ENCODE measurements around the gene HHAT. TPM values are rescaled to one million over a fixed set of nuclear protein-coding genes. Genes with fewer than 3 reads are reported as not detected.

HHAT gene
- total RNA-seq, 4 donors from 2014 or later, result 4.6 to 8.8 (median 6.7) TPM

DNA sequence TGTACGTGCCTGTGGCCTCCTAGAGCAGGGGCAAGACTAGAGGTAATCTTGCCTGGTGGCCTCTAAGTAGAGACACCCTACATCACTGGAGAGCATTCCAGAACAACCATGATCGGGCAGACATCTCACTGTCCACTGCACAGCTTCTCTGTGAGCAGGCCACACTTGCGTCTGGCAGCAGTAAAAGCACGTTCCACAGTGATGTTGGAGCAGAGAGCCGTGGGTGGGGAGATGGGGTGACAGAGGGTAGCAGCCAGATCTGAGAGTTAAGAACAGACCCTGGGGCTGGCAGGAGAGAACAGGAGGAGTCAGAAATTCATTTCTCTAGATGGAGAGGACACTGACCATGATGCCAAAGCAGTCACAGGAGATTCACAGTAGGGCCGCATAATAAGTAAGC, 293.0 kb downstream of the HHAT start:
- TF ChIP-seq POLR2A (IDR thresholded peaks at IDR 0.05), result no peak
- TF ChIP-seq, protein P1, sequence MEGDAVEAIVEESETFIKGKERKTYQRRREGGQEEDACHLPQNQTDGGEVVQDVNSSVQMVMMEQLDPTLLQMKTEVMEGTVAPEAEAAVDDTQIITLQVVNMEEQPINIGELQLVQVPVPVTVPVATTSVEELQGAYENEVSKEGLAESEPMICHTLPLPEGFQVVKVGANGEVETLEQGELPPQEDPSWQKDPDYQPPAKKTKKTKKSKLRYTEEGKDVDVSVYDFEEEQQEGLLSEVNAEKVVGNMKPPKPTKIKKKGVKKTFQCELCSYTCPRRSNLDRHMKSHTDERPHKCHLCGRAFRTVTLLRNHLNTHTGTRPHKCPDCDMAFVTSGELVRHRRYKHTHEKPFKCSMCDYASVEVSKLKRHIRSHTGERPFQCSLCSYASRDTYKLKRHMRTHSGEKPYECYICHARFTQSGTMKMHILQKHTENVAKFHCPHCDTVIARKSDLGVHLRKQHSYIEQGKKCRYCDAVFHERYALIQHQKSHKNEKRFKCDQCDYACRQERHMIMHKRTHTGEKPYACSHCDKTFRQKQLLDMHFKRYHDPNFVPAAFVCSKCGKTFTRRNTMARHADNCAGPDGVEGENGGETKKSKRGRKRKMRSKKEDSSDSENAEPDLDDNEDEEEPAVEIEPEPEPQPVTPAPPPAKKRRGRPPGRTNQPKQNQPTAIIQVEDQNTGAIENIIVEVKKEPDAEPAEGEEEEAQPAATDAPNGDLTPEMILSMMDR (IDR thresholded peaks at IDR 0.05), result no peak
- 79 to 84% methylated on average over 6 of the region's 6 CpGs for WGBS, 2 donors
- intact Hi-C loops (cut with DNase I; ENCODE audit: low total_unique reads), result no loop called here
- DNase-seq (ENCODE audit: low spot score in 2 of 2), result no peak
- no peak overlapping the region for H3K4me3 ChIP-seq (ENCODE audit: low read depth, poor library complexity, severe bottlenecking)

- intact Hi-C loops (cut with DNase I; ENCODE audit: low total_unique reads), result no loop called here
- DNase-seq (ENCODE audit: low spot score in 2 of 2), result no peak
- TF ChIP-seq, protein P1 (IDR thresholded peaks at IDR 0.05), result no peak
- TF ChIP-seq POLR2A (IDR thresholded peaks at IDR 0.05), result no peak
- no peak overlapping the region for H3K4me3 ChIP-seq (ENCODE audit: low read depth, poor library complexity, severe bottlenecking)
- 50 to 67% methylated on average over 1 of the region's 1 CpG for WGBS, 2 donors
These were observed 296.0 kb downstream of the HHAT start for GRCh38 chr1:210624722-210625121.

DNA sequence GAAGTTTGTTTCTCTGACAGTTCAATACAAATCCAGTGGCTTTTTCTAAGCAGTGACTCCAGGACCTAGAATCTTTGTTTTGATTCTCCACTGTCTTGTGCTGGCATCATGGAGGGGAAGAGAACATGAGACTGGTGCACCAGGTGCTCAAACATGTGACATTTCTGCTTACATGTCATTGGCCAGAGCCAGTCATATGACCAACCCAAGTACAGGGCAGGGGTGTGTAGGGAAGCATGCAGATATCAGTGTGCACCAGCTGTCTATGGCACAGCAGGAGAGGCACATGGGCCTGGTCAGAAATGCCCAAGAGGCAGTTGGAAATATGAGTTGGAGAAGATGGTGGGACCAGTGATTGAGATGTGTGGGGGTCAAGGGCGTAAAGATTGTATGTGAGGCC, 297.0 kb downstream of the HHAT start:
- H3K4me3 ChIP-seq (ENCODE audit: low read depth, poor library complexity, severe bottlenecking), result no peak overlapping the region
- TF ChIP-seq POLR2A (IDR thresholded peaks at IDR 0.05), result no peak
- TF ChIP-seq, protein P1 (IDR thresholded peaks at IDR 0.05), result no peak
- intact Hi-C loops (cut with DNase I; ENCODE audit: low total_unique reads), result no loop called here

GRCh38 chr1:210626341-210626740, 297.6 kb downstream of the HHAT start:
- DNase-seq (ENCODE audit: low spot score in 2 of 2), result no peak
- TF ChIP-seq, protein P1 (IDR thresholded peaks at IDR 0.05), result no peak
- no peak for TF ChIP-seq POLR2A (IDR thresholded peaks at IDR 0.05)

More for the DNA sequence above, 297.0 kb downstream of the HHAT start:
- 97% methylated on average over 1 of the region's 1 CpG for WGBS, 2 donors
- DNase-seq (ENCODE audit: low spot score in 2 of 2), result no peak

DNA sequence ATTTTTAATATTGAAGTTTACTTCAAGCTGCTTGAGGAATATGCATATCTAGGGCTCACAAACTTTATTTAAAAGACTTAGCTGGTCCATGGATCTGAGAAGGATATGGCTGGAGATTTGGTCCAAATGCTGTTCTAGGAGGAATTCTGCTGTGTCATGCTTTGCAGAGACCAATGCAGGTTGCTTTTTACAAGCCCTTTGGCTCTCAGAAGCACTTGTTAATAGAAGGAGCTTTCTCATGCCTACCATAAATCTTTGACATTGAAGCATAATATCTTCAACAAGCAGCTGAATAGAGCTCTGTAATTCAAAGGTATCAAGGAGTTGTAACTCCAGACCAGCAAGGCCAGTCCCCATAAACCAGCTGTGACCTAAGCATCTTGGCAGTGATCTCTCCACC, 299.1 kb downstream of the HHAT start:
- intact Hi-C loops (cut with DNase I; ENCODE audit: low total_unique reads), result no loop called here
- no peak for DNase-seq (ENCODE audit: low spot score in 2 of 2)
- TF ChIP-seq POLR2A (IDR thresholded peaks at IDR 0.05), result no peak
- TF ChIP-seq, protein P1 (IDR thresholded peaks at IDR 0.05), result no peak
- no peak overlapping the region for H3K4me3 ChIP-seq (ENCODE audit: low read depth, poor library complexity, severe bottlenecking)

More at GRCh38 chr1:210626341-210626740, 297.6 kb downstream of the HHAT start:
- H3K4me3 ChIP-seq (ENCODE audit: low read depth, poor library complexity, severe bottlenecking), result no peak overlapping the region
- intact Hi-C loops (cut with DNase I; ENCODE audit: low total_unique reads), result no loop called here
- 80 to 91% methylated on average over 2 of the region's 2 CpGs for WGBS, 2 donors

DNA sequence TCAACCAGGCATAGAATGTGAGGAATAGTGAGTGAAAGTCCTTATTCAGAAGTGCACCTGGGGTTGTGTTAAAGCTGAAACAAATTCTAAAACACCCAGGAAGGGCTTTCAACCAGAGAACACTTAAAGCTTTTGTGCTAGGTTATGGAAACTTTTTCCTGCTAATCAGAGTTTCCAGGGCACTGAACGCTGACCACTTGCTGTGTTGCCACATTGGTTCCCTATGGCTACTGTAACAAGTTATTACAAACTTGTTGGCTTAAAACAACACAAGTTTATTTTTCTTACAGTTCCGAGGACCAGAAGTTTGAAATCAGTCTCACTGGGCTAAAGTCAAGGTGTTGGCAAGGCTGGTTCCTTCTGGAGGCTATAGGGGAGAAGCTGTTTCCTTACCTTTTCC, 300.6 kb downstream of the HHAT start:
- H3K4me3 ChIP-seq (ENCODE audit: low read depth, poor library complexity, severe bottlenecking), result no peak overlapping the region
- TF ChIP-seq, protein P1 (IDR thresholded peaks at IDR 0.05), result no peak
- no peak for TF ChIP-seq POLR2A (IDR thresholded peaks at IDR 0.05)
- 91% methylated on average over 2 of the region's 2 CpGs for WGBS, 2 donors
- no peak for DNase-seq (ENCODE audit: low spot score in 2 of 2)
- intact Hi-C loops (cut with DNase I; ENCODE audit: low total_unique reads), result no loop called here

All from lower leg skin (tissue), 4 donors.